Glomerular endothelial cell (primary cell): Measurements from ENCODE around the gene CFAP43. TPM values are rescaled to one million over a fixed set of nuclear protein-coding genes. Genes with fewer than 3 reads are reported as not detected.
A peak's percentile ranks its signal among the peaks of the same experiment; 100 is the strongest.

ENCODE experiments used
- DNase-seq: peaks from one replicate; pipeline ENCODE4 v3.0.0-alpha.2; 2011; ENCODE audit warnings: low read depth, low spot score; ENCODE audit errors: extremely low read depth
- total RNA-seq: library from RNA; depleted of rRNA; stranded (reverse); fragments of >200 nt; gene quantifications from 2 replicates; pipeline ENCODE4 v1.2.3, GENCODE V29; 2015

CFAP43 gene
- total RNA-seq, 1 donor from 2014 or later, result 0.18 TPM

GRCh38 chr10:104150139-104150538, 82.0 kb downstream of the CFAP43 start:
- no peak for DNase-seq

GRCh38 chr10:104146882-104147281, 85.3 kb downstream of the CFAP43 start:
- no peak for DNase-seq

- DNase-seq, result no peak
Observed at GRCh38 chr10:104144931-104145330, 87.2 kb downstream of the CFAP43 start.

DNA sequence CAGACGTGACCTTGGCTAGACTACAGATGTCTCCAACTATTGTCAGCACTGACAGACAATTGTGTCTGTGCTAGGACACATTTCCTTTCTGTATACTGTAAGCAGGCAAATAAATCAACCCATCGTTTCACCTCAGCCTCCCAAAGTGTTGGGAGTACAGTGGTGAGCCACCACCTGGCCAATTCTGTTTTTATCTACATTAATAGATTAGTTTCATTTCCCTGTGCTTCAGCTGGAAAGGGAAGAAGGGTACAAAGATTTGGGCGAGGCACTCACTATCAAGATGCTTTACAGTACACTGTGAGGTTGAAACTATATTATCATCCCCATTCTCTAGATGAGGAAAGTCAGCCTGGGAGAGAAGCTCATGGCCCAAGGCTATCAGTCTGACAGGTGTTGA, 88.3 kb downstream of the CFAP43 start:
- DNase-seq, result no peak

DNA sequence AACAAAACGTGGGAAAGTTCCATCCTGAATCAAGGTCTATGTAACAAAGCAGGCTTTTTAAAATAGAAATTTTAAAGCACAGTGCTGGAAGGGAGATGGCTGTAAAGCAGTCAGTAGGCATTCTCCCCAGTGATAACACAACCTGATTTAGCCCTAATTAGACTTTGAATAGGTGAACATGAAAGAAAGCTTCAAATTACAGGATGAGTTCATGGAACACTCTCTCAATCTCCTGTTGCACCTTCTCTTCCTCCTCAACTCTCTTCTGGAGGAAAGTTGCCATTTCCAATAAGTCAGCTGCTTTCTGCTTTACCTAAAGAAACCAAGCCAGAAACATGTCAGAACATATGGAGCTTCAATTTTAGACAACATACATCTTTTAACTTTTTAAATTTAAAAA, 90.1 kb downstream of the CFAP43 start:
- no peak for DNase-seq

- DNase-seq, result no peak
Observed at GRCh38 chr10:104139221-104139620, 92.9 kb downstream of the CFAP43 start.

GRCh38 chr10:104138131-104138530, 94.0 kb downstream of the CFAP43 start:
- DNase-seq, result no peak

DNA sequence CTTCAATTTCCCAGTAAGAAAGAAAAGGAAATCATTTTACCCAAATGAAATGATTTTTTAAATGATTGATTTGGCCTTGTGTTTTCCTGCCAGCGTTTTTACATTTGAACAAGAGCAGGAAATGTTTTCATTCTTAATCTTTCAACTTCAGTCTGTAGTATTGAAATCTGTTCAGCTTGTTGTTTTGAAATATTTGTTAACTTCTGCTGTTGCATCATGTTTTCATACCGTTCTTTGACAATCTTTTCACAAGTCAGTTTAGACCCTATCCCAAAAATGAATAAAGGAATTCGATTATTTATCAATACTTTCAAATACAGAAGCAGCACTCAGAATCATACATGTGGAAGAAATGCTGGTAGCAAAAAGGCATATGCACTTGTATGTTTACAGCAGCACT, 102.1 kb downstream of the CFAP43 start:
- DNase-seq, result no peak

DNA sequence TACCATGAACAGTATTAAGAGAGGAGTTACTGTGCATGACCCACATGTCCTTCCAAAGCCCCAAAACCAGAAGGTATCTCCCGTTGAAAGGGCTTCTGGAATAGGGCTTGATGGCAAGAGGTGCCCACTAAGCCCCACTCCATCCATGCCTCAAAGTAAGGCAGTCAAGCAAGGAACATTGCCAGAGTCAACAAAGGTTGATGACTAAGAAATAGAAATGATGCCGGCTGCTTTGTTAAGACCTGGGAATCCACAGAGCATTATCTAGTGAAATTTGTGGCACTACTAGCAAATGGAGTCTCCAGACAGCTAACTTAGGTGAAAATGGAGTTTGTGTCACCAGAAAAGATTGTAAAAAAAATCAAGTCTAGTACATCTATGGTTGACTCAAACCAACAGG, 104.0 kb downstream of the CFAP43 start:
- no peak for DNase-seq

GRCh38 chr10:104127411-104127810, 104.8 kb downstream of the CFAP43 start:
- DNase-seq, result no peak

DNA sequence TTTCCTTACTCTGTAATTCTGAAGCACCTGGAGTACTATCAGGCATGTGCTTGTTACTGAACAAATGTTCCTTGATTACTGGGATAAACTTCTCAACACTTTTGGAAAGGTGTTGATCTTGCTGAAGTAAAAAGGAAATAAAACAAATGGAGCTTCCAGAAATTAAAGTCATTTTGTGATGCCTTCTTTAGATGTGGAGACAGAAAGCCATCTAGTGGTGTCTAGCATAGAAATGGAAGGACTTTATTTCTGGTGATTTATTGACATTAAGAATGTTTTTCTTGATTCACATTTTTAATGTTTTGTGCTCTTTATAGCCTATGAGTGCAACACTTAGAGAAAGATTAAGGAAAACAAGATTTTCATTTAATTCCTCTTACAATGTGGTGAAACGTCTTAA, 108.8 kb downstream of the CFAP43 start:
- DNase-seq, result no peak

DNA sequence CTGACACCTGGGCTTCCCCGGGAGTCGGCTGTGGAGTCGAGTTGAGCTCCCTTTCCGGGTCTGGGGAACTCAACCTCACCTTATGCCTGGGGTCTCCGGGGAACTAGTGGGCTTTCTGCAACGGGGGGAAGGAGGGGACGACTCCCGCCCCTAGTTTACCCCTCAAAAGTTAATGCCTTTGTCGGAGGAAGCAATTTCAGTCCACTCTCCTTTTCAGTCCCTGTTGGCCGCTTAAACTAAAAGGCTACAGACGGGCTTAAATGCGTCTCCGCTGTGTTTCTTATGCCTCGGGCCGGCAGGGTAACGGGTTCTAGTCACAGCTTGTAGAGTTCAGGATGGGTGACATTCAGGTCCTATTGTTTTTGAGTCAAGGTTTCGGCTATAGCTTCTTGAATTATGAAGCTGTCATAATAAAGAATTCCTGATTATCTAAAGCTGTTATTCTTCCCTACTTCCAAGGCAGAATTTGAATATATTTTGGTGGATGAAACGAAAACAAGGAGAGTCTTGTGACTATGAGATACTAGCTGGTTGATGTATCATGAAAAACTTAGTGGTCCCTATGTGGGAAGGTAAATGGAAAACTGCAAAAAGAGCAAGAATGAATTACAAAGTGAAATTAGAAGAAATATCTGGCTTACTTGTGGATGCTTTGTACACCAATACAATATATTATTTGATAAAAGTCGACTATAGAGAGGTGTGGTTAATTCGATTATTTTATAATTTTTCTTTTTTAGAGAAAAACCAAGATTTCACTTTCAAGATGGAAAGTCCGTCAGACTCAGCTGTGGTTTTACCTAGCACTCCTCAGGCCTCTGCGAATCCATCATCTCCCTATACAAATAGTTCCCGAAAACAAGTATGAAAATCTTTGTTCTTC, 109.7 kb downstream of the CFAP43 start:
- DNase-seq, result no peak

DNA sequence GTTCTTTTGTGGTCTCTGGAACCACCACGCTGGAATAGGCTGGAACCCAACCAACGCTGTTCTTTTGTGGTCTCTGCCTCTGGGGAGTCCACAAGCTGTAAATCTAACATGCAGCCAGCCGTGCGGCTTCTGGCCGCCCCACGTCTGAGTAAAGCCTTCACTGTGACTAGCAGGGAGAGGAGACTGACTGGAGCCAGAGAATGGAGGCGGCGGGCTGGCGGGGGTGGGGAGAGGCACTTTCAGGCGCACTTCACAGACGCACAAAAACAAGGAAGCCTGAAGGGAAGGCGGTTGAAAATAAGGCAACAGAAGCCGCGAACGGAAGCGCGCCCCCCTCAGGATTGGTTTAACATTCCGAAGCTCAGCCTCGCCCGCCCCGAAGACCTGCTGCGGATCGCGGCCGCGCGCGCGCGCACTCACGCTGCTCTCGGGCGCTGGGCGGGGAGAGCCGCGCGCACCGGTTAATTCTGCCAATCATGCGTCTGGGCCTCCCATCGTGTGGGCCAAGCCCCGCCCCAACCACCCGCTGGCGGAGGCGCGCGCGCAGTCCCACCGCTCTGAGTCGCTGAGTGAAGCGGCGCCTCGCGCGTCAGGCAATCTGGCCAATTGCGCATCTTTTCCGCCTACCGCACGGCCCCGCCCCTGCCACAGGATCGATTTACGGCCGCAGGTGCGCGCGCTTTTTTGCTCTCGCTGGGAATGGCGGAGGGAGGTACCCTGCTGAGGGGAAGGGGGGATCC, 110.5 kb downstream of the CFAP43 start, which contains the start of gene SFR1:
SFR1 (plus strand) TSS at position 687 of the 740 bp plus-strand sequence; CDS start at position 700, 13 bp downstream.
- peak; percentile 75 for DNase-seq

DNA sequence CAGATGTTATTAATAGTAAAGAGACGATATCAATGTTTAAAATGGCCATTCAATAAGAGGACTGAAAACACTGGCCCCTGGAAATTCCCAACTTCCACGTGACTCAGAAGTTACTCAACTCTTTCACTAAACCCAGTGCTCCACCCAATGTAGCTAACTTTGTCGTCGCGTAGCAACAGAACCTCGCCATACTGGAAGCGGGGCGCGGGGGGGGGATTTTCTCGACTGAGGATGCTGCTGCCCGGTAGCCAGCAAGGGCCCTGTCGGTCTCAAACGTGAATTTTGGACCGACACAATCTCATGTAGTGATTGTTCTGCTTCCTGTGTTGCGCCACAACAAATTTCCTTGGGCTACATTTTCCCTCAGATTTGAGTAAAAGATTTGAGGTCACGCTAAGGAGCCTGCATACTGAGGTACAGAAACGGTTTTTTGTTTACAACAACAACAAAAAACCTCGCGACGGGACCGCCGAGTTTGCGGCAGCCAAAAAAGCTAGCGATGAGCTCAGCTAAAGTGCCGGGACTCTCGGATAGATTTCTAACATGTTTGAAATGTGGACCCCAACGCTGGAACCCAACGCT, 111.2 kb downstream of the CFAP43 start:
- peak; percentile 87 for DNase-seq

DNA sequence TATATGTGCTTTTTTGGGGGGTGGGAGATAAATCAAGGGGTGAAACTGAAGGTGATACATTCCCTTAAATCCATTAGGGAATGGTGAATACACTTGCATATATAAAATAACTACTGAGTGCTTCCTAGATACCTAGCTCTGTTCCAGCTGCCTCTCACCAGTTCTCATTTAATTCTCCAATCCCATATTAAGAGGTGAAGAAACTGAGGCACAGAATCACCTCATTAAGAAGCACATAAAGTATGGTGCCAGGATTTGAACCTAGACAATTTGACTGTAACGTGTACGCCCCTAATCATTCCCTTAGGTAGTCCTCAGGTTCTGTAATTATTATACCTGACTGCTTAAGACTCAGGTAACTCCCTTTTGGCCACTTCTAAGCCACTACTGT, 111.7 kb downstream of the CFAP43 start:
- no peak for DNase-seq

DNA sequence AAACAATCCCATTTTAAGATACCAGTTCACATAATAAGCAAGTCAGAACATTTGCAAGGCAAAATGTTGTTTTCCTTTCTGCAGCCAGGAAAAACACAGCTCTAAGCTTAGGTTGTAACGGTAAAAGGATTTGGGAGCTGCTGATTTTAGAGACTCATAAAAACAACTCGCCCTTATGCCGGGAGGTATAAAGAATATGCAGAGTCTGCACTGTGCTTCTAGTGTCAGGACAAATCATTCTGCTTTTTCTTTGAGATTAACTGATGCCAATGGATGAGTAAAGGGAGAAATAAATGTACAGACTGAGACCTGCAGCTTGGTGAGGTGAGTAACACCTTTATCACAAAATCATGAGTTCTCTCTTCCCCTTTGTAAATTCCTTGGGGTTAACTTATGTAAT, 112.2 kb downstream of the CFAP43 start:
- DNase-seq, result no peak

DNA sequence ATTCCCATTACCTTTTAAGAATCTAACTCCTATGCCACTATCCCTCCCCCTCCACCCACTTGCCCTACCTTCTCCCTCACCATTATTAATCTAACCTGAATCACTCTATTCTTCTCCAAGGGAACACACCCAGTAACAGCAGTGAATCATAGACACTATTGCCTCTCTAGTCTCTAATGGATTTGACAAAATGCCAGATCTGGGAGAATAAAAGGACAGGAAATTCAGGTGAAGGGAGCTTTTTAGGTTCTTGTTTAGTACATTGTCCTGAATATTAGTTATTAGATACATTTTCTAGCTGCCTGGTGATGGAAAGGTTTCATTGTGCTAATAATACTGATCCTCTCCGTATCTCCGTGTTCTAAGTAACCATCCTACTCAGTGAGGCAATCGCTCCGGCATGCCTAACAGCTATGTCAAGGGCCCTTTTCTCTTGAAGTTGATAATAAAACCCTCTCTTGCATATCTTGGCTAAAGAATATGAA, 114.3 kb downstream of the CFAP43 start:
- DNase-seq, result no peak

DNA sequence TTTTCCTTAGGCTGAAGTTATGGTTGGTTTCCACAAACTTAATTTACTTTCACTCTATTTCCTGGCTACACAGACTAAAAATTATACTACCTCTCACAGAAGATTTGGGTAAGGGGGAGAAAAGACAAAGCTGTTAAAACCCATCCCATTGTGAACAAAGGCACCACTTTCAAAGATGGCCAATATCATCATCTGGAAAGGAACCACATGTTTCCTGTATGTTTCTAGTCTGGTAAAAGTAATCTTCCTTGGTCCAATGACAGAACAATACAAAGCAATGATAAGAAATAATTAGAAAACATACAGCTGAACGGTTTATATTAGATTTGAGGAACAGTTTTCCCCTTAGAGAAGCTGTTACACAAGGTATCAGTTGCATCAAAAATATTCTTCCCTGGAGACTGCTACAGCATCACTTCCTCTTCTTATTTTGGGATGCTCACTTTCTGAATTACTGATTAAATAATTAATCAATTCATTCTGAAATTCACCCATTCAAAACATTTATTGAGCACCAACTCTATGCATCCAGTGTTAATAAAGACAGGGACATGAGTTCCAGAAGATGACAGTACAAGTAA, 118.7 kb downstream of the CFAP43 start:
- no peak for DNase-seq

DNA sequence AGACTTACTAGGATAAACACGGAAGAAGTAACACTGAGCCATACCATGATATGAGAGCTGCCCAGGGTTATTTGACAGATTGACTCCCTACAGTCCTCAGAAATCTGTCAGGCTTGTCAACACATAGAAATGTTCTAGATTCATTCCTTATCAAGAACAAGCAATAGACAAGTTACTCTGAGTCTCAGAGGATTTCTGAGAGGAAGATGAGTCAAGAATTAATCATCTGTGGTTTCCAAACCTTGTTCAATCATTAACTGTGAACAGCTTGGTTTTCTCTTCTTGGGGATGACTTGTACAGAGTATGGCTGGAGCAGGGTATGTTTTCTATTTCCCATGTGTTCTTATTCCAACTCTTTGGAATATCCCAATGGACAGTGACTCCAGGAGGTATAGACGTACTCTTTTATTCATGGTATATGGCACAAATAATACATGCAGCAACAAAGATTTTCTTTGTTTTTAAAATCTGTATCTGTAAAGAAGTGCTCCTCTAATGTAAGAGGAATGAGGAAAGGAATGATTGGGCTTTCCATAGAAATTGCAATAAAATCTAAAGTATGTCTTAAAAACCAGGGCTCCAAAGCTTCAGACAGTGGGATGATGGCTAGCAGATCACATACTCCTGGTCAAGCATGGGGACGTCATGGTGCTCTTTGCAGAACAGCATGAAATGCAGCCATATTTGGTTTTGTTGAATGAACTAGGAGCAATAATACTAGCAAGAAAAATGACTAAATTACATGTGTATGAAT, 122.1 kb downstream of the CFAP43 start:
- DNase-seq, result no peak

DNA sequence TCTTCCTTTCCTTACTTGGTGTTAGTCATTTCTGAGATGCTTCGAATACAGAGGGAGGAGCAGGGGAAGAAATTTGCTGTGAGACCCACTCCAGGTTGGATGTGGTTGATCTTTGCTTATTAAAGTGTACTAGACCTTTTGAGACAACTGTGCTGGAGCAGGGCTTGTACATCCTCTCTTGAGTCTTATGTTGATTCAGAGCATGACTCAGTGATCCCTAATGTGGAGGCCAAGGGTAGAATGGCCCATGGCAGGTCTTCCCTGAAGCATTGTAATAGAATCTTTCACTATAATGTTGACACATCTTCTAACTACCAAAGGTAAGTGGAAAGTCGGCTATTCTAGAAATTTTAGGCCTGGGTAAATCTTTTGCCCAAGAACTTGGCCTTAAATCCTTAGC, 127.2 kb downstream of the CFAP43 start:
- DNase-seq, result no peak
